Psoas muscle (tissue), 8 donors: Measurements from ENCODE around the gene GAL3ST1. TPM values are rescaled to one million over a fixed set of nuclear protein-coding genes. Genes with fewer than 3 reads are reported as not detected.
A peak's percentile ranks its signal among the peaks of the same experiment; 100 is the strongest.

Experiments
- ATAC-seq, 4 donors: fragments of 200-7000 bp; cut with Tn5 transposase; one replicate each; pipeline ENCODE4 v1.9.1; 2020; ENCODE audit warnings: moderate library complexity in 3 of 4, mild to moderate bottlenecking in 2 of 4
- DNase-seq, 2 donors: peaks; one replicate each; pipeline ENCODE4 v3.0.0-alpha.2; 2020
- H3K27ac ChIP-seq: fragments of 200-600 bp; one replicate; pipeline ENCODE4 v1.8.0; 2022
- H3K27me3 ChIP-seq, 3 donors: fragments of 200-600 bp in 1 of 3; one replicate each; pipeline versions ENCODE4 v1.6.1 to v1.8.0; 2013 to 2022; ENCODE audit warnings: low read length in 2 of 3, mild to moderate bottlenecking in 2 of 3, moderate library complexity in 1 of 3; ENCODE audit not compliant: insufficient read depth in 3 of 3
- H3K36me3 ChIP-seq, 2 donors: fragments of 200-600 bp in 1 of 2; one replicate each; pipeline versions ENCODE4 v1.6.1 to v1.8.0; 2013 to 2022; ENCODE audit warnings: low read depth in 1 of 2, mild to moderate bottlenecking in 1 of 2, moderate library complexity in 1 of 2; ENCODE audit not compliant: insufficient read depth in 1 of 2
- H3K4me1 ChIP-seq: fragments of 200-600 bp; one replicate; pipeline ENCODE4 v1.8.0; 2022
- H3K4me3 ChIP-seq: fragments of 200-600 bp; one replicate; pipeline ENCODE4 v1.8.0; 2022; ENCODE audit warnings: mild to moderate bottlenecking
- H3K9me3 ChIP-seq: fragments of 200-600 bp; one replicate; pipeline ENCODE4 v1.8.0; 2022
- CTCF ChIP-seq: fragments of 200-600 bp; IDR thresholded peaks from one replicate; pipeline ENCODE4 v1.8.0; 2022; ENCODE audit warnings: antibody characterized with exemption
- WGBS, 3 donors: extraction: QIAGEN DNeasy Blood & Tissue Kit; methylation state at CpG; one replicate each; pipeline versions ENCODE4 v1.1.6 to v1.1.7; 2013; 5-methylcytosine and 5-hydroxymethylcytosine counted together
- intact Hi-C, 2 donors: fragments of 100-400 bp; cut with DNase I; formaldehyde crosslinking; loops; one replicate each; pipeline versions ENCODE4 v1.11.0 to v1.14.2; 2022
- polyA plus RNA-seq, 3 donors: library from polyadenylated mRNA; stranded (reverse); fragments of 200-250 nt; gene quantifications; one replicate each; pipeline ENCODE4 v1.2.3, GENCODE V29; 2013
- total RNA-seq, 4 donors: library from RNA; stranded (reverse); fragmentation: NEBNext Ultra II Directional in 2 of 4; extraction: Animal tissue kit (Norgen Biotek cat#: 25700) in 2 of 4; gene quantifications; one replicate each; pipeline versions ENCODE4 v1.2.1 to v1.2.4, GENCODE V29; 2021 to 2023
- donor health status: healthy with polysubstance abuse.
- donor health status: DM: no; HTN: no; CAD: no; lungs with moderate emphysema.
- donor health status: Bipolar disorder and iron deficiency.
- donor health status: healthy.
- donor health status: DM: yes; HTN: yes; CAD: no.
- donor health status: DM: no; HTN: no; CAD: no.
- donor health status: DM: no; HTN: no; CAD: no.
- donor health status: DM: yes; HTN: yes; CAD: no.

GAL3ST1 gene
- total and polyA plus RNA-seq, 7 donors = 0.21 to 2.7 (median 0.80) TPM

- Histone ChIP-seq H3K9me3 (no peaks in the 10 kb centered on the region), H3K4me1 (peaks cover 34% of the 10 kb centered on the region), H3K36me3 (no peaks in the 10 kb centered on the region), H3K27me3 (no peaks in the 10 kb centered on the region), H3K4me3 (peak overlapping the region; percentile 86), H3K27ac (peak overlapping the region; percentile 80)
- ATAC-seq (peak in 3 of 4 donors; percentile 33 to 61 (median 48)), DNase-seq (peak; percentile 59 to 66)
- WGBS, 3 donors = 26 to 37% (median 28%) methylated on average over 9 of the region's 9 CpGs
- peak; percentile 51 for TF ChIP-seq CTCF
- intact Hi-C loops = loop anchor here in 1 of 2 donors (10.0 kb wide), 1 partner anchor 181 kb away; the partner anchor contains the start of gene MTFP1
Measured at GRCh38 chr22:30605449-30606110, 31.1 kb upstream of the GAL3ST1 start.

GRCh38 chr22:30604723-30605122, 30.3 kb upstream of the GAL3ST1 start:
- H3K4me3 ChIP-seq = no peak overlapping the region
- DNase-seq (peak in 1 of 2 donors; percentile 7), ATAC-seq (no peak)
- no peak overlapping the region for H3K27ac ChIP-seq
- TF ChIP-seq CTCF = no peak
- H3K4me1 ChIP-seq = peaks cover 34% of the 10 kb centered on the region
- H3K9me3 ChIP-seq = no peaks in the 10 kb centered on the region
- intact Hi-C loops = loop anchor here in 1 of 2 donors (10.0 kb wide), 1 partner anchor 180 kb away; the partner anchor contains the start of gene MTFP1
- no peaks in the 10 kb centered on the region for H3K36me3 ChIP-seq
- H3K27me3 ChIP-seq = no peaks in the 10 kb centered on the region
- WGBS, 3 donors = 67 to 73% (median 68%) methylated on average over 2 of the region's 2 CpGs

- Histone ChIP-seq H3K36me3 (no peaks in the 10 kb centered on the region), H3K27me3 (no peaks in the 10 kb centered on the region), H3K4me3 (no peak overlapping the region), H3K27ac (no peak overlapping the region), H3K4me1 (peaks cover 30% of the 10 kb centered on the region), H3K9me3 (no peaks in the 10 kb centered on the region)
- DNase-seq (no peak), ATAC-seq (no peak)
- WGBS, 3 donors = 75 to 81% (median 80%) methylated on average over 3 of the region's 3 CpGs
- intact Hi-C loops = loop anchor here in 1 of 2 donors (10.0 kb wide), 1 partner anchor 179 kb away; the partner anchor contains the start of gene MTFP1
- no peak for TF ChIP-seq CTCF
Measured at GRCh38 chr22:30603801-30604200, 29.3 kb upstream of the GAL3ST1 start.

- no peak for ATAC-seq
- 51 to 62% (median 60%) methylated on average over 3 of the region's 3 CpGs for WGBS, 3 donors
Measured at GRCh38 chr22:30602049-30602448, 27.6 kb upstream of the GAL3ST1 start.

More at GRCh38 chr22:30602049-30602448, 27.6 kb upstream of the GAL3ST1 start:
- H3K27ac ChIP-seq = no peak overlapping the region
- DNase-seq = no peak
- H3K4me1 ChIP-seq = peaks cover 13% of the 10 kb centered on the region
- no peak overlapping the region for H3K4me3 ChIP-seq
- no peaks in the 10 kb centered on the region for H3K36me3 ChIP-seq
- no peak for TF ChIP-seq CTCF
- no peaks in the 10 kb centered on the region for H3K27me3 ChIP-seq
- no peaks in the 10 kb centered on the region for H3K9me3 ChIP-seq
- intact Hi-C loops = loop anchor here in 1 of 2 donors (10.0 kb wide), 1 partner anchor 177 kb away; the partner anchor contains the start of gene MTFP1
